SK-N-SH (cell line): ENCODE measurements around the gene PLCXD1. TPM values are rescaled to one million over a fixed set of nuclear protein-coding genes. Genes with fewer than 3 reads are reported as not detected.

Experiments used
- CTCF ChIA-PET: fragments of 300-600, 350-600 bp; formaldehyde crosslinking; extraction: SDS; loops from one replicate; lab custom pipeline; 2021; lab: Yijun Ruan, JAX
- POLR2A ChIA-PET: fragments of 350-600 bp; sonication (Branson Sonifier 250); formaldehyde crosslinking; extraction: SDS; loops from one replicate; lab custom pipeline; 2020; ENCODE audit warnings: antibody characterized with exemption, inconsistent platforms; lab: Yijun Ruan, JAX
- DNase-seq: peaks from one replicate; pipeline ENCODE4 v3.0.0; 2012
- H2AFZ ChIP-seq: fragments of 200-600 bp; sonication (generic); 2 replicates; pipeline ENCODE4 v1.8.1; 2016; ENCODE audit warnings: antibody characterized with exemption, mild to moderate bottlenecking, low read depth
- H3F3A ChIP-seq: fragments of 200-600 bp; sonication (generic); replicated peaks from 2 replicates; pipeline ENCODE3; 2016; ENCODE audit warnings: antibody characterized with exemption, mild to moderate bottlenecking; ENCODE audit not compliant: insufficient read depth
- H3K27ac ChIP-seq, 2 experiments: fragments of 200-500 bp in 1 of 2; fragments of 200-600 bp in 1 of 2; sonication (Bioruptor generic) in 1 of 2; sonication (generic), shearing (Covaris generic) in 1 of 2; 2 replicates each; pipeline versions ENCODE4 v1.5.1 to v1.6.1; 2014 to 2016; ENCODE audit warnings: low read depth in 2 of 2, inconsistent platforms in 1 of 2, low read length in 1 of 2, mild to moderate bottlenecking in 1 of 2, mixed read lengths in 1 of 2
- H3K27me3 ChIP-seq: fragments of 200-600 bp; sonication (generic), shearing (Covaris generic); 2 replicates; pipeline ENCODE4 v1.6.1; 2016; ENCODE audit warnings: mixed run types; ENCODE audit not compliant: insufficient read depth
- H3K36me3 ChIP-seq, 2 experiments: fragments of 200-500 bp in 1 of 2; fragments of 200-600 bp in 1 of 2; sonication (Bioruptor generic) in 1 of 2; sonication (generic) in 1 of 2; replicated peaks in 1 of 2; 2 replicates each; pipeline versions ENCODE3 to v1.5.1; 2014 to 2016; ENCODE audit warnings: low read length in 1 of 2, mild to moderate bottlenecking in 1 of 2; ENCODE audit not compliant: insufficient read depth in 2 of 2, control insufficient read depth in 1 of 2
- H3K4me1 ChIP-seq, 2 experiments: fragments of 200-500 bp in 1 of 2; fragments of 200-600 bp in 1 of 2; sonication (Bioruptor generic) in 1 of 2; sonication (generic), shearing (Covaris generic) in 1 of 2; 2 replicates each; pipeline versions ENCODE4 v1.5.1 to v1.6.1; 2014 to 2016; ENCODE audit warnings: low read depth in 1 of 2, low read length in 1 of 2, mixed run types in 1 of 2; ENCODE audit not compliant: insufficient read depth in 2 of 2, control insufficient read depth in 1 of 2
- H3K4me2 ChIP-seq: fragments of 200-600 bp; sonication (generic), shearing (Covaris generic); 2 replicates; pipeline ENCODE4 v1.6.1; 2017; ENCODE audit warnings: mixed run types
- H3K4me3 ChIP-seq, 2 experiments: fragments of 200-500 bp in 1 of 2; fragments of 200-600 bp in 1 of 2; sonication (Bioruptor generic) in 1 of 2; sonication (generic), shearing (Covaris generic) in 1 of 2; 2 replicates each; pipeline versions ENCODE4 v1.5.1 to v1.8.1; 2014 to 2016; ENCODE audit warnings: low read depth in 2 of 2, inconsistent platforms in 1 of 2, low read length in 1 of 2, mild to moderate bottlenecking in 1 of 2, mixed read lengths in 1 of 2, moderate library complexity in 1 of 2
- H3K79me2 ChIP-seq: fragments of 200-600 bp; sonication (generic); 2 replicates; pipeline ENCODE4 v1.8.1; 2017; ENCODE audit warnings: mild to moderate bottlenecking; ENCODE audit not compliant: insufficient read depth
- H3K9ac ChIP-seq: fragments of 200-600 bp; sonication (generic); 2 replicates; pipeline ENCODE4 v1.6.1; 2017; ENCODE audit warnings: mixed run types
- H3K9me2 ChIP-seq: fragments of 200-600 bp; sonication (generic); 2 replicates; pipeline ENCODE4 v1.6.1; 2017; ENCODE audit warnings: mixed run types
- H3K9me3 ChIP-seq: fragments of 200-600 bp; sonication (generic); 2 replicates; pipeline ENCODE4 v1.6.1; 2017; ENCODE audit warnings: mixed run types, mild to moderate bottlenecking, moderate library complexity
- H4K20me1 ChIP-seq: fragments of 200-600 bp; sonication (generic); 2 replicates; pipeline ENCODE4 v1.6.1; 2017; ENCODE audit warnings: mild to moderate bottlenecking, mixed run types; ENCODE audit not compliant: insufficient read depth
- CHD2 ChIP-seq: fragments of 150-350 bp; IDR thresholded peaks from 2 replicates; pipeline ENCODE4 v1.6.1; 2018; ENCODE audit warnings: low read length; ENCODE audit not compliant: partially characterized antibody
- ELF1 ChIP-seq: IDR thresholded peaks from 2 replicates; pipeline ENCODE4 v1.4.0; 2012
- EP300 ChIP-seq, 2 experiments: IDR thresholded peaks; 2 replicates each; pipeline versions ENCODE4 v1.4.0 to v1.6.1; 2012; ENCODE audit warnings: borderline replicate concordance in 1 of 2, low read depth in 1 of 2, low read length in 1 of 2
- EZH2phosphoT487 ChIP-seq: fragments of 200-600 bp; sonication (generic); IDR thresholded peaks from 2 replicates; pipeline ENCODE4 v1.6.1; 2017; ENCODE audit warnings: low read depth, mixed run types, mild to moderate bottlenecking, antibody characterized with exemption, moderate library complexity, borderline replicate concordance
- FOSL2 ChIP-seq: IDR thresholded peaks from 2 replicates; pipeline ENCODE4 v1.4.0; 2012; ENCODE audit warnings: low read depth, mild to moderate bottlenecking, moderate library complexity, borderline replicate concordance
- GABPA ChIP-seq: IDR thresholded peaks from 2 replicates; pipeline ENCODE4 v1.4.0; 2012; ENCODE audit warnings: low read depth, mild to moderate bottlenecking
- IRF3 ChIP-seq: fragments of 150-350 bp; IDR thresholded peaks from 2 replicates; pipeline ENCODE4 v1.6.1; 2016; ENCODE audit warnings: mild to moderate bottlenecking, low read depth, low read length
- MEF2A ChIP-seq: IDR thresholded peaks from 2 replicates; pipeline ENCODE4 v1.4.0; 2012; ENCODE audit warnings: low read depth, borderline replicate concordance
- NFIC ChIP-seq: IDR thresholded peaks from 2 replicates; pipeline ENCODE4 v1.4.0; 2012; ENCODE audit warnings: borderline replicate concordance
- PBX3 ChIP-seq: IDR thresholded peaks from 2 replicates; pipeline ENCODE4; 2012
- POLR2AphosphoS5 ChIP-seq: IDR thresholded peaks from 2 replicates; pipeline ENCODE4 v1.6.1; 2012; ENCODE audit warnings: low read depth, low read length
- RAD21 ChIP-seq: IDR thresholded peaks from 2 replicates; pipeline ENCODE4 v1.6.1; 2012; ENCODE audit warnings: mild to moderate bottlenecking, low read length
- RCOR1 ChIP-seq: fragments of 150-350 bp; IDR thresholded peaks from 2 replicates; pipeline ENCODE4 v1.6.1; 2017; ENCODE audit warnings: antibody characterized with exemption, low read length
- RFX5 ChIP-seq: IDR thresholded peaks from 2 replicates; pipeline ENCODE4 v1.6.1; 2012; ENCODE audit warnings: mild to moderate bottlenecking, improper control_type of control experiment, low read length
- SIN3A ChIP-seq: IDR thresholded peaks from 2 replicates; pipeline ENCODE4 v1.6.1; 2012; ENCODE audit warnings: low read depth, mild to moderate bottlenecking, low read length, moderate library complexity, borderline replicate concordance
- SMC3 ChIP-seq: IDR thresholded peaks from 2 replicates; pipeline ENCODE4 v1.6.1; 2012; ENCODE audit warnings: low read depth, low read length, improper control_type of control experiment
- TAF1 ChIP-seq: IDR thresholded peaks from 2 replicates; pipeline ENCODE4 v1.6.1; 2012; ENCODE audit warnings: low read depth, mild to moderate bottlenecking, low read length, moderate library complexity, borderline replicate concordance
- TCF12 ChIP-seq: IDR thresholded peaks from 2 replicates; pipeline ENCODE4 v1.4.0; 2012
- USF2 ChIP-seq: fragments of 150-350 bp; IDR thresholded peaks from 2 replicates; pipeline ENCODE4 v1.6.1; 2017; ENCODE audit warnings: antibody characterized with exemption, low read length, low read depth, borderline replicate concordance
- ZBTB33 ChIP-seq: IDR thresholded peaks from 2 replicates; pipeline ENCODE4 v1.4.0; 2012; ENCODE audit warnings: low read depth, borderline replicate concordance
- WGBS: methylation state at CpG from one replicate; pipeline ENCODE4 v1.1.6; 2017; ENCODE audit warnings: low lambda C conversion rate; 5-methylcytosine and 5-hydroxymethylcytosine counted together
- polyA plus RNA-seq, 3 experiments: library from polyadenylated mRNA; depleted of rRNA; stranded (reverse); fragments of >200 nt; gene quantifications; 2 replicates each; pipeline ENCODE4 v1.2.3, GENCODE V29; 2012

Gene PLCXD1
- polyA plus RNA-seq, 1 of the 3 experiments (the other 2 are of a cell fraction): 14.8 TPM

GRCh38 chrX:332496-332860 is 51.3 kb downstream of the PLCXD1 start:
- Histone ChIP-seq H3K79me2 (no peaks in the 10 kb centered on the region), H3K9me3 (no peaks in the 10 kb centered on the region), H3K36me3 (no peaks in the 10 kb centered on the region), H2AFZ (no peak overlapping the region), H3K4me1 (peaks cover 0 to 2% of the 10 kb centered on the region in 2 experiments; a peak in 1 of 4 replicates), H3K4me2 (no peak overlapping the region), H3K4me3 (no peak overlapping the region), H3K9ac (no peak overlapping the region), H3K27ac (no peak overlapping the region), H3K9me2 (no peaks in the 10 kb centered on the region), H3F3A (no peaks in the 10 kb centered on the region), H3K27me3 (no peaks in the 10 kb centered on the region), H4K20me1 (no peaks in the 10 kb centered on the region)
- 90% methylated on average over 2 of the region's 23 CpGs for WGBS
- DNase-seq: no peak
- no peak for TF ChIP-seq TAF1
- TF ChIP-seq PBX3: no peak
- TF ChIP-seq RAD21: no peak
- no peak for TF ChIP-seq IRF3
- no peak for TF ChIP-seq EZH2phosphoT487
- no peak for TF ChIP-seq FOSL2
- TF ChIP-seq MEF2A: no peak
- TF ChIP-seq RCOR1: no peak
- TF ChIP-seq ZBTB33: no peak
- TF ChIP-seq GABPA: no peak
- no peak for TF ChIP-seq CHD2
- TF ChIP-seq ELF1: no peak
- TF ChIP-seq SMC3: no peak
- no peak for TF ChIP-seq TCF12
- no peak for TF ChIP-seq EP300 (IDR thresholded peaks at IDR 0.05; ENCODE audit: borderline replicate concordance in 1 of 2, low read depth in 1 of 2, low read length in 1 of 2)
- no peak for TF ChIP-seq NFIC
- no peak for TF ChIP-seq SIN3A
- no peak for TF ChIP-seq RFX5
- TF ChIP-seq USF2: no peak
- no peak for TF ChIP-seq POLR2AphosphoS5
- ChIA-PET POLR2A (no interaction called here), CTCF (no interaction called here)
